Ishikawa (cell line): ENCODE data around the gene LDAF1.

Experiments used
- CEBPB ChIP-seq: IDR thresholded peaks from 2 replicates; pipeline ENCODE4 v1.6.1; 2012
- CREB1 ChIP-seq: IDR thresholded peaks from 2 replicates; pipeline ENCODE4 v1.6.1; 2012; ENCODE audit warnings: low read depth
- EP300 ChIP-seq: IDR thresholded peaks from 2 replicates; pipeline ENCODE4 v1.6.1; 2012; ENCODE audit warnings: borderline replicate concordance
- RAD21 ChIP-seq: IDR thresholded peaks from 2 replicates; pipeline ENCODE4 v1.6.1; 2012; ENCODE audit warnings: low read depth
- TAF1 ChIP-seq: IDR thresholded peaks from 2 replicates; pipeline ENCODE4 v1.6.1; 2012; ENCODE audit warnings: low read depth, mild to moderate bottlenecking
- TCF12 ChIP-seq: IDR thresholded peaks from 2 replicates; pipeline ENCODE4 v1.6.1; 2012; ENCODE audit warnings: low read depth
- YY1 ChIP-seq: IDR thresholded peaks from 2 replicates; pipeline ENCODE4 v1.6.1; 2012; ENCODE audit warnings: low read depth
- ZBTB7A ChIP-seq: IDR thresholded peaks from 2 replicates; pipeline ENCODE4 v1.6.1; 2012; ENCODE audit warnings: low read depth
- TF ChIP-seq, protein P1 (sequence below): IDR thresholded peaks from 2 replicates; pipeline ENCODE4 v1.6.1; 2012

DNA sequence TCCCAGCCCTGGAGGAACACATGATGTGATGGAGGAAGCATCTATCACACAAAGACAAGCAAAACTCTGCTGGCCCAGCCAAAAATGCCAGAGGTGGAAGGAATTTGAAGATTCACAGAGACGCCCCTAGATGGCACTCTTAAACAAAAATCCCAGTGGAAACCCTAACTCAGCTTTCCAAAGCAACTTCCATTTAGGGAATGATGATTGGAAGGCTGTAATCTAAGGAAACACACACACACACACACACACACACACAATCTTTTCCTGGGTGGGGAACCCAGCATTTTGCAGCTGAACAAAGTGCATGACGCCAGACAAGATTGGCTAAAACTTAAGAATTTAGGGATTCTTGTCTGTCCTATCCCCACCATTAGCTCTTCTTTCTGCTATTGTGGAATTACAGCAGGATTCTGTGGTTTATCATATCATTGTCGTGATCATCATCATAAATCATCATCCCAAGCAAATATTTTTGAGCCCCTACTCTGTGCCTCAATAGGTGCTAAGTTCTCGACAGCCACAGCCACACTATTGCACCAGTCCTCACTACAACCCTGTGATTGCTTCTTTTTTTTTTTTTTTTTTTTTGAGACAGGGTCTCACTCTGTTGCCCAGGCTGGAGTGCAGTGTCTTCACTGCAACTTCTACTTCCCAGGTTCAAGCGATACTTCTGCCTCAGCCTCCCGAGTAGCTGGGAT, 1.6 kb upstream of the LDAF1 start:
- TF ChIP-seq TCF12 (no peak), TAF1 (no peak), EP300 (no peak), CEBPB (no peak), ZBTB7A (no peak), RAD21 (peak; percentile 83), YY1 (no peak), CREB1 (no peak)
- TF ChIP-seq, protein P1, sequence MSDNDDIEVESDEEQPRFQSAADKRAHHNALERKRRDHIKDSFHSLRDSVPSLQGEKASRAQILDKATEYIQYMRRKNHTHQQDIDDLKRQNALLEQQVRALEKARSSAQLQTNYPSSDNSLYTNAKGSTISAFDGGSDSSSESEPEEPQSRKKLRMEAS, result no peak
